ENCODE measurements around the gene GABPB1. TPM values are rescaled to one million over a fixed set of nuclear protein-coding genes. Genes with fewer than 3 reads are reported as not detected.
A peak's percentile ranks its signal among the peaks of the same experiment; 100 is the strongest.

GABPB1 gene
- total and polyA plus RNA-seq, 10 of the 15 experiments (the other 5 are each of a cell fraction or from before 2014, with no cell fraction given): 13.9 to 48.2 (median 39.8) TPM

DNA sequence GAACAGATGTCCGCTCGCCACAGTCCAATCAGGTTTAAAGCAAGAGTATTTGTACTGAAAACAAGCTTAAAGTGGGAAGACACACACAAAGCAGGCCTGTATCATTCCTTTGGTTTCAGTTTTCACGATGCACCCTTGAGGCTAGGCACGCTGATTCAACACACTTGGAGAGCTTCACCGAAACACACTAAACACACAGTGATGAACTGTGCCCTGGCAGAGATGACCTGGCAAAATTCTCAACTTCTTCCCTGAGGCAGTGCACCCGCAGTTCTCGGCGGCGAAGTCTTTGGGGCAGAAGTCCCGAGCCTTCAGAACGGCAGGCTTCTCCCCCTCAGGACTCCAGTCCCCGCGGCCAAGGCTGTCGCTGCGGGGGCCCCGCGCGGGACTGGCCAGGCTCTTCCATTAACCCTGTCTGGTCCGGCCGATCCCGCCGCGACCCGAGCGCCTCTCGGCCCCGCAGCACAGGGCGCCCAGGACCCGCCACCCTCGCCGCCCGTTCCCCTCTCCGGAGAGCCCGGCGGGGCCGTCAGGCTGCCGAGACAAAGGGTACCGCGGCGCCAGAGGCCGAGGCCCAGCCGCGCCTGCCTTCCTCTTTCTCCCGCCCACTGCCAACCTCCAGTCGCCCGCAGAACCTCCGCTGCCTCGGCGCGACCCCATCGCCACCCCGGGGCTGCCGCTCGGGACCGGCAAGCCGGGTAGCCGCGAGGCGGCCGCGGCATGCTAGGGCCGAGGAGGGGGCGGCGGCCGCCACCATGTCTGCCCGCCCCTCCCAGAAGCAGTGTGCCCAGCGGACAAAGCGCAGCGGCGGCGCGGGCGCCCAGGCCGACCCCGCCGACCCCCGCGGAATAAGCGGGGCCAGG is 792 bp downstream of the GABPB1 start (continued):
- TF ChIP-seq NFYB (IDR thresholded peaks at IDR 0.05; ENCODE audit: insufficient read depth, low read depth, low read length) (0 out of 2 replicates have a peak, but pooled peaks have one; percentile 45), STAT3 (IDR thresholded peaks at IDR 0.05; ENCODE audit: low read depth, low read length) (no peak), ZNF217 (IDR thresholded peaks at IDR 0.05) (no peak), SMAD5 (IDR thresholded peaks at IDR 0.05; ENCODE audit: low read depth) (peak; percentile 30; the same call in 1 of the 2 replicates), LARP7 (IDR thresholded peaks at IDR 0.05) (peak; percentile 70), NR2C1 (IDR thresholded peaks at IDR 0.05) (no peak), ZNF687 (IDR thresholded peaks at IDR 0.05) (no peak; the same call in 1 of the 2 replicates), CHD2 (IDR thresholded peaks at IDR 0.05; ENCODE audit: borderline replicate concordance, low read depth, low read length) (no peak), RFX5 (IDR thresholded peaks at IDR 0.05; ENCODE audit: low read depth, low read length) (no peak), POLR2A (IDR thresholded peaks at IDR 0.05; ENCODE audit: low read depth, low read length) (peak; percentile 60), FOXK2 (IDR thresholded peaks at IDR 0.05) (no peak), TAF1 (IDR thresholded peaks at IDR 0.05; ENCODE audit: borderline replicate concordance, low read depth, low read length) (peak; percentile 75), IRF4 (IDR thresholded peaks at IDR 0.05; ENCODE audit: low read depth, low read length) (peak; percentile 43; the same call in 1 of the 2 replicates), YY1 (IDR thresholded peaks at IDR 0.05; ENCODE audit: low read depth, low read length) (peak; percentile 76), POU2F2 (IDR thresholded peaks at IDR 0.05; ENCODE audit: borderline replicate concordance, low read depth, low read length) (peak; percentile 73; the same call in 1 of the 3 replicates), NBN (IDR thresholded peaks at IDR 0.05) (peak; percentile 30; the same call in 1 of the 2 replicates), ZZZ3 (IDR thresholded peaks at IDR 0.05; ENCODE audit: control insufficient read depth, insufficient read length, low read depth) (no peak), RUNX3 (IDR thresholded peaks at IDR 0.05; ENCODE audit: low read length) (peak; percentile 27), POLR2AphosphoS5 (IDR thresholded peaks at IDR 0.05; ENCODE audit: low read length) (peak; percentile 98), CREB1 (IDR thresholded peaks at IDR 0.05; ENCODE audit: low read depth) (no peak), SIN3A (IDR thresholded peaks at IDR 0.05; ENCODE audit: low read depth, low read length) (peak; percentile 59)
- TF ChIP-seq, protein P1, sequence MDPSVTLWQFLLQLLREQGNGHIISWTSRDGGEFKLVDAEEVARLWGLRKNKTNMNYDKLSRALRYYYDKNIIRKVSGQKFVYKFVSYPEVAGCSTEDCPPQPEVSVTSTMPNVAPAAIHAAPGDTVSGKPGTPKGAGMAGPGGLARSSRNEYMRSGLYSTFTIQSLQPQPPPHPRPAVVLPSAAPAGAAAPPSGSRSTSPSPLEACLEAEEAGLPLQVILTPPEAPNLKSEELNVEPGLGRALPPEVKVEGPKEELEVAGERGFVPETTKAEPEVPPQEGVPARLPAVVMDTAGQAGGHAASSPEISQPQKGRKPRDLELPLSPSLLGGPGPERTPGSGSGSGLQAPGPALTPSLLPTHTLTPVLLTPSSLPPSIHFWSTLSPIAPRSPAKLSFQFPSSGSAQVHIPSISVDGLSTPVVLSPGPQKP (IDR thresholded peaks at IDR 0.05; ENCODE audit: low read depth, low read length): no peak
- TF ChIP-seq, protein P2, sequence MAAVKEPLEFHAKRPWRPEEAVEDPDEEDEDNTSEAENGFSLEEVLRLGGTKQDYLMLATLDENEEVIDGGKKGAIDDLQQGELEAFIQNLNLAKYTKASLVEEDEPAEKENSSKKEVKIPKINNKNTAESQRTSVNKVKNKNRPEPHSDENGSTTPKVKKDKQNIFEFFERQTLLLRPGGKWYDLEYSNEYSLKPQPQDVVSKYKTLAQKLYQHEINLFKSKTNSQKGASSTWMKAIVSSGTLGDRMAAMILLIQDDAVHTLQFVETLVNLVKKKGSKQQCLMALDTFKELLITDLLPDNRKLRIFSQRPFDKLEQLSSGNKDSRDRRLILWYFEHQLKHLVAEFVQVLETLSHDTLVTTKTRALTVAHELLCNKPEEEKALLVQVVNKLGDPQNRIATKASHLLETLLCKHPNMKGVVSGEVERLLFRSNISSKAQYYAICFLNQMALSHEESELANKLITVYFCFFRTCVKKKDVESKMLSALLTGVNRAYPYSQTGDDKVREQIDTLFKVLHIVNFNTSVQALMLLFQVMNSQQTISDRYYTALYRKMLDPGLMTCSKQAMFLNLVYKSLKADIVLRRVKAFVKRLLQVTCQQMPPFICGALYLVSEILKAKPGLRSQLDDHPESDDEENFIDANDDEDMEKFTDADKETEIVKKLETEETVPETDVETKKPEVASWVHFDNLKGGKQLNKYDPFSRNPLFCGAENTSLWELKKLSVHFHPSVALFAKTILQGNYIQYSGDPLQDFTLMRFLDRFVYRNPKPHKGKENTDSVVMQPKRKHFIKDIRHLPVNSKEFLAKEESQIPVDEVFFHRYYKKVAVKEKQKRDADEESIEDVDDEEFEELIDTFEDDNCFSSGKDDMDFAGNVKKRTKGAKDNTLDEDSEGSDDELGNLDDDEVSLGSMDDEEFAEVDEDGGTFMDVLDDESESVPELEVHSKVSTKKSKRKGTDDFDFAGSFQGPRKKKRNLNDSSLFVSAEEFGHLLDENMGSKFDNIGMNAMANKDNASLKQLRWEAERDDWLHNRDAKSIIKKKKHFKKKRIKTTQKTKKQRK (IDR thresholded peaks at IDR 0.05; ENCODE audit: low read depth, low read length): no peak

Measured in GM12878 (cell line).